ENCODE results near the gene TMEM132C. TPM values are rescaled to one million over a fixed set of nuclear protein-coding genes. Genes with fewer than 3 reads are reported as not detected.

Gene TMEM132C
- total RNA-seq, 1 donor from 2014 or later: 61.8 TPM

DNA sequence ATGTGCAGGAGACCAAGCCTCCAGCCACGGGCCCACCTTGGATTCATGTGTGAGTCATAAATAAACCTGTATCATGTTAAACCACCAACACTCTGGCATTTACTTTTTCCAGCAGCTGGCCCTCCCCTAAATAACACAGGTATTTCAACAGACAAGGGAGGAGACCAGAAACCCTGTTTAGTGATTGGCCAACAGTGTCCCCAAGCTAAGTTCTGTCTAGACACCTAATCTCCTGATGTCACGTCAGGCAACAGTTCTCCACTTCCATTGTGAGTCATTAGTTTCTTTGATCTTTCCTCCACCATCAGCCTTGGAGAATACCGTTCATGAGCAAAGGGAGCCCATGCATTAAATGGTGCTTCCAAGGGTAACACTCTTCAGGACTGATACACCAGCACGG, 196.9 kb downstream of the TMEM132C start:
- Mint-ChIP-seq H3K4me1 (ENCODE audit: unreplicated experiment) (no peaks in the 10 kb centered on the region), H3K27ac (no peak overlapping the region), H3K9me3 (peaks cover 5% of the 10 kb centered on the region), H3K4me3 (no peak overlapping the region), H3K36me3 (peaks cover 10% of the 10 kb centered on the region), H3K27me3 (peaks cover 11% of the 10 kb centered on the region)
- DNase-seq (ENCODE audit: extremely low spot score, unreplicated experiment): no peak
- TF ChIP-seq, protein P1, sequence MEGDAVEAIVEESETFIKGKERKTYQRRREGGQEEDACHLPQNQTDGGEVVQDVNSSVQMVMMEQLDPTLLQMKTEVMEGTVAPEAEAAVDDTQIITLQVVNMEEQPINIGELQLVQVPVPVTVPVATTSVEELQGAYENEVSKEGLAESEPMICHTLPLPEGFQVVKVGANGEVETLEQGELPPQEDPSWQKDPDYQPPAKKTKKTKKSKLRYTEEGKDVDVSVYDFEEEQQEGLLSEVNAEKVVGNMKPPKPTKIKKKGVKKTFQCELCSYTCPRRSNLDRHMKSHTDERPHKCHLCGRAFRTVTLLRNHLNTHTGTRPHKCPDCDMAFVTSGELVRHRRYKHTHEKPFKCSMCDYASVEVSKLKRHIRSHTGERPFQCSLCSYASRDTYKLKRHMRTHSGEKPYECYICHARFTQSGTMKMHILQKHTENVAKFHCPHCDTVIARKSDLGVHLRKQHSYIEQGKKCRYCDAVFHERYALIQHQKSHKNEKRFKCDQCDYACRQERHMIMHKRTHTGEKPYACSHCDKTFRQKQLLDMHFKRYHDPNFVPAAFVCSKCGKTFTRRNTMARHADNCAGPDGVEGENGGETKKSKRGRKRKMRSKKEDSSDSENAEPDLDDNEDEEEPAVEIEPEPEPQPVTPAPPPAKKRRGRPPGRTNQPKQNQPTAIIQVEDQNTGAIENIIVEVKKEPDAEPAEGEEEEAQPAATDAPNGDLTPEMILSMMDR (conservative IDR thresholded peaks at IDR 0.05): no peak

DNA sequence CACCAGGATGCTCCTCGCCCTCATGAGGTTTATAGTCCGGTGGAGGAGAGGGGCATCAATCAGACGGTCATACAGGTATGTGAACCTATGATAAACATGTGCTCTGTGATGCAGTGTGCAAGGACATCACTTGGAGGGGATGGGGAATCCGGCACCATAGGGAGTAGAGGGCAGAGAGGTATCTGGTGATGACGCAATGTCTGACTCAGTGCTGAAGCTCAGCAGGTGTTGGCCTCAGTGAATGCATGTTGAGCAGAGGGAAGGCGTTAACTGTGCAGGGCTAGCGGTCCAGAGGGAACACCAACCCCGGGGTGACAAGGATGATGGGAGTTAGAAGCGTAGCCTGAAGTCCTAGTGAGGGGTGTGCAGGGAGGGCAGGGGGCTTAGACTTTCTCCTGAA, 200.9 kb downstream of the TMEM132C start:
- H3K4me1 Mint-ChIP-seq (ENCODE audit: unreplicated experiment): peaks cover 4% of the 10 kb centered on the region
- H3K27ac Mint-ChIP-seq: no peak overlapping the region
- DNase-seq (ENCODE audit: extremely low spot score, unreplicated experiment): no peak
- H3K27me3 Mint-ChIP-seq: peaks cover 14% of the 10 kb centered on the region
- no peaks in the 10 kb centered on the region for H3K9me3 Mint-ChIP-seq
- peaks cover 8% of the 10 kb centered on the region for H3K36me3 Mint-ChIP-seq
- H3K4me3 Mint-ChIP-seq: no peak overlapping the region
- TF ChIP-seq, protein P1 (conservative IDR thresholded peaks at IDR 0.05): no peak

DNA sequence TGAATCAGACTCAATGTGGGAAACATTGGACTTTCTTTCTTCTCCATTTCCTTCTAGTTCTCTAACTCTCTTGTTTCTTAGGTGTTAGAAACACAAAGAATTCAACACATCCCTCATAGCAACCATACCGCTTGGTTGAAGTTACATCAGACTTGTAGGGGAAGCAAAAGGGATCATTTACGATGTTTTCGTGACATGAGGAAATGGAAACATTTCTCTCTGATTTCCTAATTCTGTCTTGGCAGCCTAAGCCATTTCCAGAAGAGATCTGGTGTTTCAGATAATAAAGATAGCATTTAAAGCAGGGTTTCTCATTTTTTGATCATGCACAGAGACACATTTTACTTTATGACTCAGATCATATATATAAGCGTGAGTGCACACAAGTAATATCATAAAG, 202.0 kb downstream of the TMEM132C start:
- peaks cover 17% of the 10 kb centered on the region for H3K36me3 Mint-ChIP-seq
- no peaks in the 10 kb centered on the region for H3K9me3 Mint-ChIP-seq
- no peak overlapping the region for H3K27ac Mint-ChIP-seq
- no peak overlapping the region for H3K4me3 Mint-ChIP-seq
- no peak for DNase-seq (ENCODE audit: extremely low spot score, unreplicated experiment)
- H3K4me1 Mint-ChIP-seq (ENCODE audit: unreplicated experiment): peaks cover 4% of the 10 kb centered on the region
- peaks cover 20% of the 10 kb centered on the region for H3K27me3 Mint-ChIP-seq
- TF ChIP-seq, protein P1 (conservative IDR thresholded peaks at IDR 0.05): no peak

DNA sequence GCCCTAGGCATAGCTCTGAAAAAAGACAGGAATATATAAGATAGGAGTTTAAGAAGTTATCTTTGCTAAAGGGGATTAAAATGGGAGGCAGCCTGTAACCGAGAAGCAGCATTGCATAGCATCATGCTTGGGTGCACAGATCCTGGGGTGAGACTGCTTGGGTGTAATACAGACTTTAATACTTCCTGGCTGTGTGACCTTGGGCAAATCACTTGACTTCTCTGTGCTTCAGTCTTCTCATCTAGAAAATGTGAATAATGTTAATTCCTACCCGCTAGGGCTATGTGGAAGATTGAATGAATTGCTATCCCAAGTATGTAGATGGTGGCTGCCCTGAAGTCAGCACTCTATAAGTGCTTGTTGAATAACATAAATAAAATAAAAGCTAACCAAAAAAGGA, 204.5 kb downstream of the TMEM132C start:
- peaks cover 13% of the 10 kb centered on the region for H3K36me3 Mint-ChIP-seq
- peaks cover 13% of the 10 kb centered on the region for H3K4me1 Mint-ChIP-seq (ENCODE audit: unreplicated experiment)
- no peak overlapping the region for H3K4me3 Mint-ChIP-seq

DNA sequence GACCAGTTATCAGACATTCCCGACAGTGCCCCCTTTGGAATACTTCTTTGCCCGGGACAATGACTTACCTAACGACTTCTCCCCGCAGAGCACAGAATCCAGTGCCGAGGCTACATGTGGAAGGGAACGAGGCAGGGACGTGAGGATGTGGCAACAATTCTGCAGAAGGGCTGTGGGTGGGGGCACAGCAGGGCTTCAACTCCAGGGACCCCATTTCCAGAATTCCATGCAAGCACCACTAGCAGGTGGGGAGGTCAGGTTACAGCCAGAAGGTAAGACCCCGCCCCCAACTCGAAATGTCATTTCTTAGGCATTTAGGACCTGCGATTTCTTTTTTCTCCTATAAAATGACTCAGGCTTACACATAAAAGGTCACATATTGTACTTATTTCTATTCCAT, 207.9 kb downstream of the TMEM132C start:
- H3K9me3 Mint-ChIP-seq: no peaks in the 10 kb centered on the region
- H3K27ac Mint-ChIP-seq: no peak overlapping the region
- no peak overlapping the region for H3K4me3 Mint-ChIP-seq
- H3K27me3 Mint-ChIP-seq: peaks cover 17% of the 10 kb centered on the region
- peaks cover 26% of the 10 kb centered on the region for H3K4me1 Mint-ChIP-seq (ENCODE audit: unreplicated experiment)
- TF ChIP-seq, protein P1 (conservative IDR thresholded peaks at IDR 0.05): no peak
- peak; percentile 15 for DNase-seq (ENCODE audit: extremely low spot score, unreplicated experiment)
- peaks cover 19% of the 10 kb centered on the region for H3K36me3 Mint-ChIP-seq

More for the DNA sequence above, 204.5 kb downstream of the TMEM132C start:
- Mint-ChIP-seq H3K9me3 (no peaks in the 10 kb centered on the region), H3K27me3 (peaks cover 20% of the 10 kb centered on the region), H3K27ac (no peak overlapping the region)
- no peak for DNase-seq (ENCODE audit: extremely low spot score, unreplicated experiment)
- TF ChIP-seq, protein P1 (conservative IDR thresholded peaks at IDR 0.05): no peak

DNA sequence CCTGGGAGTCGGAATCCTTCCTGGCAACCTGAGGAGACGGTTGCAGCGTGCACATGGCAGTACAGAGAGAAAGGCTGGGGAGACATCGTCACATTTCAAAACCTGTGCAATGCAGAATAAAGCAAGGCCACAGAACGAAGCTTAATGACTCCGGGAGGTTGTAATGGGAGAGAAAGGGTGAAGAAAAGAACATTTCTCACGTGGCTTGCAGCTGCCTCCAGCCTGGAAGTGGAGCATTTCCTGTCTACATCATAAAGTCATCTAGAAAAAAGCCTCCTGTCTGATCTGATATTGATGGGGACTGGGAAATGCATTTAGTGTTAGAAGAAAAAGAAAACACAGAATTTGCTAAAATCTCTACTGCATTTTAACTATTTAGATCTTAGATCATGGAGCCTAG, 209.3 kb downstream of the TMEM132C start:
- Mint-ChIP-seq H3K4me3 (no peak overlapping the region), H3K27ac (no peak overlapping the region), H3K27me3 (peaks cover 17% of the 10 kb centered on the region), H3K4me1 (ENCODE audit: unreplicated experiment) (peaks cover 24% of the 10 kb centered on the region), H3K9me3 (no peaks in the 10 kb centered on the region), H3K36me3 (peaks cover 19% of the 10 kb centered on the region)
- TF ChIP-seq, protein P1 (conservative IDR thresholded peaks at IDR 0.05): no peak
- DNase-seq (ENCODE audit: extremely low spot score, unreplicated experiment): no peak

All from type B pancreatic cell (in vitro differentiated cells).